ENCODE data around the gene ZFC3H1.
"Not testable (repeated sequence)": the region's sequence is repeated elsewhere in the genome, so short reads cannot be mapped to it uniquely, and the experiment has no call there.

GRCh38 chr12:71569885-71570284 is 93.8 kb downstream of the ZFC3H1 start:
- TF ChIP-seq POLR2A, CTCF (IDR thresholded peaks at IDR 0.05): not testable (repeated sequence)

Data from lower leg skin (tissue), 3 donors.